ENCODE results near the gene CELF4.
"Not testable (repeated sequence)": the region's sequence is repeated elsewhere in the genome, so short reads cannot be mapped to it uniquely, and the experiment has no call there.

Gene CELF4

GRCh38 chr18:37362158-37362890 is 203.3 kb downstream of the CELF4 start:
- H3K4me3 ChIP-seq (ENCODE audit: low read depth, low read length): no peak overlapping the region
- no peak for DNase-seq (ENCODE audit: low read depth)
- TF ChIP-seq CTCF (IDR thresholded peaks at IDR 0.05; ENCODE audit: low read depth, low read length, missing control alignments): no peak

GRCh38 chr18:37361335-37362157 is 204.1 kb downstream of the CELF4 start:
- no peak for TF ChIP-seq CTCF (IDR thresholded peaks at IDR 0.05; ENCODE audit: low read depth, low read length, missing control alignments)
- H3K4me3 ChIP-seq (ENCODE audit: low read depth, low read length): no peak overlapping the region
- DNase-seq (ENCODE audit: low read depth): no peak

GRCh38 chr18:37358061-37358460 is 207.5 kb downstream of the CELF4 start:
- DNase-seq (ENCODE audit: low read depth); H3K4me3 ChIP-seq (ENCODE audit: low read depth, low read length): not testable (repeated sequence)

- TF ChIP-seq CTCF (IDR thresholded peaks at IDR 0.05; ENCODE audit: low read depth, low read length, missing control alignments): no peak
- DNase-seq (ENCODE audit: low read depth): no peak
Measured at GRCh38 chr18:37355772-37356171, 209.8 kb downstream of the CELF4 start.

GRCh38 chr18:37351110-37351509 is 214.5 kb downstream of the CELF4 start:
- no peak for TF ChIP-seq CTCF (IDR thresholded peaks at IDR 0.05; ENCODE audit: low read depth, low read length, missing control alignments)
- no peak for DNase-seq (ENCODE audit: low read depth)
- H3K4me3 ChIP-seq (ENCODE audit: low read depth, low read length): no peak overlapping the region

More at GRCh38 chr18:37355772-37356171, 209.8 kb downstream of the CELF4 start:
- H3K4me3 ChIP-seq (ENCODE audit: low read depth, low read length): no peak overlapping the region

- H3K4me3 ChIP-seq (ENCODE audit: low read depth, low read length): no peak overlapping the region
Measured at GRCh38 chr18:37348729-37349128, 216.9 kb downstream of the CELF4 start.

More at GRCh38 chr18:37348729-37349128, 216.9 kb downstream of the CELF4 start:
- no peak for DNase-seq (ENCODE audit: low read depth)
- no peak for TF ChIP-seq CTCF (IDR thresholded peaks at IDR 0.05; ENCODE audit: low read depth, low read length, missing control alignments)

All from GM12864 (cell line).